SK-N-MC (cell line): Measurements from ENCODE around the gene SLC7A10.

Source experiments
- EZH2 ChIP-seq: fragments of 200-600 bp; sonication (generic); IDR thresholded peaks from one replicate; pipeline ENCODE4 v1.6.1; 2017; ENCODE audit warnings: antibody characterized with exemption
- POLR2AphosphoS5 ChIP-seq: IDR thresholded peaks from 2 replicates; pipeline ENCODE4 v1.6.1; 2012; ENCODE audit warnings: mild to moderate bottlenecking, low read depth, low read length, borderline replicate concordance

GRCh38 chr19:33197591-33198000, 28.1 kb downstream of the SLC7A10 start:
- TF ChIP-seq EZH2 = no peak
- no peak for TF ChIP-seq POLR2AphosphoS5
